GM13976 (cell line): ENCODE measurements around the gene EPHA10.

Source experiments
- DNase-seq: peaks from one replicate; pipeline ENCODE4 v3.0.0; 2012; ENCODE audit warnings: low spot score
- CTCF ChIP-seq: IDR thresholded peaks from 2 replicates; pipeline ENCODE4 v1.5.1; 2012; ENCODE audit warnings: borderline replicate concordance, mild to moderate bottlenecking; ENCODE audit not compliant: insufficient read depth; ENCODE audit errors: extremely low read depth, missing control alignments, control extremely low read depth
- in situ Hi-C: fragments of 300-500 bp; cut with MboI; formaldehyde crosslinking; loops from one replicate; pipeline ENCODE4 v1.12.0; 2022; ENCODE audit warnings: low sequenced_read_pairs, mixed read lengths, inconsistent platforms; ENCODE audit not compliant: unreplicated experiment

Gene EPHA10

GRCh38 chr1:37726751-37727585, 38.0 kb downstream of the EPHA10 start:
- DNase-seq: no peak
- TF ChIP-seq CTCF: no peak
- in situ Hi-C loops: no loop called here

- no peak for DNase-seq
- no peak for TF ChIP-seq CTCF
- in situ Hi-C loops: no loop called here
These were observed 38.9 kb downstream of the EPHA10 start for GRCh38 chr1:37725851-37726613.

GRCh38 chr1:37724575-37724974, 40.3 kb downstream of the EPHA10 start:
- no peak for DNase-seq
- in situ Hi-C loops: no loop called here
- TF ChIP-seq CTCF: no peak

- no peak for TF ChIP-seq CTCF
- DNase-seq: no peak
- in situ Hi-C loops: no loop called here
These were observed 41.4 kb downstream of the EPHA10 start for GRCh38 chr1:37723390-37724078.

GRCh38 chr1:37723072-37723389, 41.9 kb downstream of the EPHA10 start:
- in situ Hi-C loops: no loop called here
- DNase-seq: no peak
- TF ChIP-seq CTCF: no peak

GRCh38 chr1:37722181-37723071, 42.5 kb downstream of the EPHA10 start:
- in situ Hi-C loops: no loop called here
- DNase-seq: no peak
- no peak for TF ChIP-seq CTCF
